NT2/D1 (cell line): ENCODE data around the gene MT1E.

Source experiments
- DNase-seq: peaks from one replicate; pipeline ENCODE4 v3.0.0-alpha.2; 2011; ENCODE audit warnings: low read depth, low spot score
- H3K27me3 ChIP-seq: 2 replicates; pipeline ENCODE4 v1.6.0; 2011; ENCODE audit warnings: mild to moderate bottlenecking; ENCODE audit not compliant: insufficient read length, insufficient read depth
- H3K36me3 ChIP-seq: 2 replicates; pipeline ENCODE4 v1.6.1; 2011; ENCODE audit warnings: mild to moderate bottlenecking, low read length, mixed read lengths; ENCODE audit not compliant: insufficient read depth, insufficient read length
- H3K4me1 ChIP-seq: 2 replicates; pipeline ENCODE4 v1.5.1; 2011; ENCODE audit not compliant: insufficient read depth, insufficient read length
- H3K4me3 ChIP-seq: 2 replicates; pipeline ENCODE4 v1.5.1; 2011; ENCODE audit warnings: low read depth; ENCODE audit not compliant: insufficient read length
- H3K9ac ChIP-seq: 2 replicates; pipeline ENCODE4 v1.6.0; 2011; ENCODE audit warnings: low read depth; ENCODE audit not compliant: insufficient read length
- H3K9me3 ChIP-seq: 2 replicates; pipeline ENCODE4 v1.5.1; 2011; ENCODE audit warnings: mild to moderate bottlenecking, low read length; ENCODE audit not compliant: insufficient read depth
- SUZ12 ChIP-seq: IDR thresholded peaks from 2 replicates; pipeline ENCODE4 v1.6.1; 2011; ENCODE audit not compliant: insufficient read length, insufficient read depth; ENCODE audit errors: extremely low read depth
- YY1 ChIP-seq: IDR thresholded peaks from 2 replicates; pipeline ENCODE4 v1.6.1; 2011; ENCODE audit not compliant: insufficient read length, insufficient read depth
- ZNF274 ChIP-seq: IDR thresholded peaks from 2 replicates; pipeline ENCODE4 v1.6.1; 2011; ENCODE audit warnings: mild to moderate bottlenecking, low read depth, low read length

MT1E gene

DNA sequence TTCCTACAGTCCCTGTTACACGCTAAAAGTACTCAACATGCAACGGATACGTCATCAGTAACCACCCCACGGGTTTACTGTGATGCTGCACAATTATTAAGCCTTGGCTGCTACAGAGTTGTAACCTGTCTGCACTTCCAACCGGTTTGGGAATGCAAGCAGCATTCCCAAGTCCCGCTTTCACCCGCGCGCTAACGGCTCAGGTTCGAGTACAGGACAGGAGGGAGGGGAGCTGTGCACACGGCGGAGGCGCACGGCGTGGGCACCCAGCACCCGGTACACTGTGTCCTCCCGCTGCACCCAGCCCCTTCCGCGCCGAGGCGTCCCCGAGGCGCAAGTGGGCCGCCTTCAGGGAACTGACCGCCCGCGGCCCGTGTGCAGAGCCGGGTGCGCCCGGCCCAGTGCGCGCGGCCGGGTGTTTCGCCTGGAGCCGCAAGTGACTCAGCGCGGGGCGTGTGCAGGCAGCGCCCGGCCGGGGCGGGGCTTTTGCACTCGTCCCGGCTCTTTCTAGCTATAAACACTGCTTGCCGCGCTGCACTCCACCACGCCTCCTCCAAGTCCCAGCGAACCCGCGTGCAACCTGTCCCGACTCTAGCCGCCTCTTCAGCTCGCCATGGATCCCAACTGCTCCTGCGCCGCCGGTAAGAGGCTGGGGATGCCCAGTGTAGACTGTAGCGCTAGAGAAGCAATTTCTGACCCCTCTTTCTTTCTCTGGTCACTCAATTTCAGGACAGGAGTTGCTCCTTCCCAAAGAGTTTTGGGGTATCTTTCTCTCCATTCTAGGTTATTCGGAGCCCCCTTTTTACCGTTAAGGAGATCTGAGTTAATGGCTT is 17.3 kb upstream of the MT1E start, which contains the start of gene MT2A:
TSS of gene MT2A (plus strand) at position 542 of the 833 bp plus-strand sequence. CDS start at position 614, 72 bp downstream.
- H3K27me3 ChIP-seq = no peaks in the 10 kb centered on the region
- H3K9me3 ChIP-seq = no peaks in the 10 kb centered on the region
- DNase-seq = peak; percentile 95
- peaks cover 17% of the 10 kb centered on the region for H3K4me1 ChIP-seq
- H3K36me3 ChIP-seq = peaks cover 6% of the 10 kb centered on the region
- H3K9ac ChIP-seq = peak within 1 kb of the TSS; percentile 83
- peak within 1 kb of the TSS; percentile 68 for H3K4me3 ChIP-seq
- TF ChIP-seq YY1 = no peak

DNA sequence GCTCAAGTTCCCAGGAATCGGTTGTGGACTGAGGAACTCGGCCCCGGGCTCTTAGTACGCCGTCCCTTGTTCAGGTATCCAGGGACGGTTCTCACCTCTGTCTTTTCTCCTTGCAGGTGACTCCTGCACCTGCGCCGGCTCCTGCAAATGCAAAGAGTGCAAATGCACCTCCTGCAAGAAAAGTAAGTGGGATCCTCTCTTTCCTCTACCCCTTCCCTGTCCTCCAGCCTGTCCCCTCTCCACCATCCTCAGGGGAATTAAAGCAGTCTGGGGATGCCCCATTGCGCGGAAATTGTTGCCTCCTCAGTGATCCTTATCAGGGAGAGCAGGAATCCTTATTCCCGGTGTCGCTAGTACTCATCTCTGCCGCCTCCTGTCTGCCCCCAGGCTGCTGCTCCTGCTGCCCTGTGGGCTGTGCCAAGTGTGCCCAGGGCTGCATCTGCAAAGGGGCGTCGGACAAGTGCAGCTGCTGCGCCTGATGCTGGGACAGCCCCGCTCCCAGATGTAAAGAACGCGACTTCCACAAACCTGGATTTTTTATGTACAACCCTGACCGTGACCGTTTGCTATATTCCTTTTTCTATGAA is 16.6 kb upstream of the MT1E start:
- peaks cover 17% of the 10 kb centered on the region for H3K4me1 ChIP-seq
- H3K9ac ChIP-seq = peak overlapping the region; percentile 81
- DNase-seq = no peak
- peak overlapping the region; percentile 68 for H3K4me3 ChIP-seq
- H3K36me3 ChIP-seq = peaks cover 6% of the 10 kb centered on the region
- H3K9me3 ChIP-seq = no peaks in the 10 kb centered on the region
- no peaks in the 10 kb centered on the region for H3K27me3 ChIP-seq
- no peak for TF ChIP-seq SUZ12
- TF ChIP-seq ZNF274 = no peak
- TF ChIP-seq YY1 = no peak

DNA sequence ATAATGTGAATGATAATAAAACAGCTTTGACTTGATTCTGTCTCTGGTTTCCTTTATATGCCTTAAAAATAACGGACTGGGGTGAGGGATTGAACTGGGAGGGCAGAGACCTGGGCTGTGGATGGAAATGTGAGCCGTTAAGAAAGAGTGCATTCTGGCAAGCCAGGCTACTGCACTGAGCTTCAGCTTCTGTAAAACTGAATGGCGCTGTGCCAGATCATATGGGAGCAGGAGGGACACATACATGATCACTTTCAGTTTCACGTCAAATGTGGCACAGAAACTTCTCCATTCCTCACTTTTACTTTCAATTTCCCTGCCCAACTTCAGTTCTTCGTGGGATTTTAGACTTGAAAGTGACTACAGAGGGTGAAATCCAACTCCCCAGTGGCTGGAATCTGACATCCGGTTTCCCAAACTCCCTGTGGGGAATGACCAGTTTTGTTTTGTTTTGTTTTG is 16.1 kb upstream of the MT1E start:
- Histone ChIP-seq H3K36me3 (peaks cover 6% of the 10 kb centered on the region), H3K9me3 (no peaks in the 10 kb centered on the region), H3K4me1 (peaks cover 17% of the 10 kb centered on the region), H3K27me3 (no peaks in the 10 kb centered on the region), H3K4me3 (peak overlapping the region; percentile 68), H3K9ac (peak overlapping the region; percentile 81)
- DNase-seq = no peak
- TF ChIP-seq SUZ12 = no peak
- TF ChIP-seq YY1 = no peak
- TF ChIP-seq ZNF274 = no peak

DNA sequence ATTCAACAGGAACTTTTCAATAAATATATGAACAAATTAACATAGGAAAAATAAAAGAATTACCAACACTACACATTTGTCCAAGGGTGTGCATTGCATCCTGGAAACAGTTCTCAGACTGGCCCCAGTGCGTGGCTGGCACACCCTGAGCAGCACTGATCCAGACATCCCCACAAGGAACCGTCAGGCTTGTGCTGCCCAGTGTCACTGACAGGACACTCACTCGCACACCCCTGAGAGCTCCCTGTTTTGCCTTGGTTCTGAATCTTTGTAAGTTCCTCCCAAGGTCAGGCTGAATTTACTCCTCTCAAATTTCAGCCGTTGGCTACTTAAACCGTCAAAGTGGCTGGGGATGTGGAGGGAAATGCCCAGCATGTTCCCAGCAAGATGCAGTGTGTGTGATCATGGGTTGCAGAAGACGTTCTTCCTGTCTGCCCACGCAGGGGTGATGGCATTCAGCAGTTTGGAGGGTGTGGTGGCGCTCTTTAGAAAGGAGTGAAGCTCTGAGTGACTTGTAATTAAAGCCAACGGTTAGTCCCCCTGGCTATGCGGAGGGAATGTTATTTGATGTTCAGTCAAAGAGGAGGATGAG is 15.5 kb upstream of the MT1E start:
- H3K9me3 ChIP-seq = no peaks in the 10 kb centered on the region
- peaks cover 17% of the 10 kb centered on the region for H3K4me1 ChIP-seq
- DNase-seq = no peak
- no peaks in the 10 kb centered on the region for H3K27me3 ChIP-seq
- peaks cover 6% of the 10 kb centered on the region for H3K36me3 ChIP-seq
- H3K9ac ChIP-seq = peak overlapping the region; percentile 27
- H3K4me3 ChIP-seq = peak overlapping the region; percentile 5
- TF ChIP-seq ZNF274 (no peak), SUZ12 (no peak), YY1 (no peak)

DNA sequence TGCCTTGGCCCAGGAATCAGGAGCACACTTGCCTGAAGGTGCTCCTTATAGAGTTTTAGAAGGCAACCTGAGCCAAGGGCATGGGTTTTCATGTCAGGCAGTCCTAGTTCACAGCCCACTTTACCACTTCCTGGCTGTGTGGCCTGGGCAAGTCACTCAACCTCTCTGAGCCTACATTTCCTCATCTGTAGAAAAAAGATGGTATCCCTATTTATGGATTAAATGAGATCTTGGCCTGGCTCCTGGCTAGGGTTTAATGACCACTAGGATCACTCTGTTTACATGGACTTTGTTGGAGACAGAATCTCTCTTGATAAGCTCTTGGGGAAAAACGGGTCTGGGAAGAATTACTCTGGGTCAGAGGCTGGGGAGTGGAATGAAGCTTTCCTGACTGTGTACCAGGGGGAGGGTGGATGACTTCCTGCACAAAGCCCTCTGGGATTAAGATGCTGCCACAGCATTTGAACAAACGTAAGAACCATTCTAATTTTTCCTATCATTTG is 14.9 kb upstream of the MT1E start:
- Histone ChIP-seq H3K4me1 (peaks cover 17% of the 10 kb centered on the region), H3K9me3 (no peaks in the 10 kb centered on the region), H3K4me3 (no peak overlapping the region), H3K27me3 (no peaks in the 10 kb centered on the region), H3K9ac (peak overlapping the region; percentile 3), H3K36me3 (peaks cover 6% of the 10 kb centered on the region)
- no peak for TF ChIP-seq YY1
- DNase-seq = no peak

DNA sequence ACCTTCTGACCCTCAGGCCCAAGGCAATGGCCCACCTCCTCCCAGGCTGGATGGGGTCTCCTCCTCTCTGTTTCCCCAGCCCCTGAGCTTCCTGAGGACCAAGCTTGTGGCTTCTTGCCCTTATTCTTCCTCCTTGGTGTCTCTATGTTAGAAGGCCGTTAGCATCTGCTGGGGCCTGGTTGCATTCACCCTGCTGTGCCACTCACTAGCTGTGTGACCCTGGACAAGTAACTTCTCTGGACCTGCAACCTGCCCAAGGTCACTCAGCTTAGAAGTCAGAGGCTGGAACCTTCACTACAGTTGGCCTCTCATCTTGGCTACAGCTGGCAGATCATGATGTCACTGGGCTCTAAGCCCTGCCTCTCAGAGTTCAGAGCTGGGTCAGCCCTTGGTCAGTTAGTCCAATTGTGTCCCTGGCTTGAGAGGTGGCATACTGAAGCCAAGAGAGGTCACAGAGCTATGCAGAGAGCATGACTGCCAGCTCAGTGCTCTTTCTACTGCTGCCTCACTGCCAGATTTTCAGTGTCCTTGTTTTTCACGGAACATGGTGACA is 14.2 kb upstream of the MT1E start:
- H3K27me3 ChIP-seq = peaks cover 4% of the 10 kb centered on the region
- H3K4me3 ChIP-seq = no peak overlapping the region
- TF ChIP-seq SUZ12 = no peak
- no peak for TF ChIP-seq YY1
- no peak for TF ChIP-seq ZNF274
- H3K9ac ChIP-seq = no peak overlapping the region
- peaks cover 17% of the 10 kb centered on the region for H3K4me1 ChIP-seq
- no peaks in the 10 kb centered on the region for H3K9me3 ChIP-seq
- no peak for DNase-seq
- H3K36me3 ChIP-seq = peaks cover 6% of the 10 kb centered on the region

DNA sequence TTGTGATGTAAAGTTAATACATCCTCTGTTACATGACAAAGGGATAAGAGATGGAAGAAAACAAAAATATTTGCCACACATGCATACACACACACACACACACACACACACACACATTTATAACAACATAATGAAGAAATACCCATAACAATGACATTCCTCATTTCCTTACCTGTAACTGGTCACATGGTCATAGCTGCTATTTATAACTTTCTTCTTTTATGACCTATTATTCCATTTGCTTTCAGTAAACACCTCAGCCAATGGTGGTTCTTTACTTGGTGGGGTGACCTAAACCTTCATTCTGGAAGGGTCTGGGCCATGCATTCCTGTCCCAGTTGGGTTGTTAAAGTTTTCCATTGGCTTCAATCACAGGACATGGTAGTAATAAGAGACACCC is 11.9 kb upstream of the MT1E start:
- H3K4me1 ChIP-seq = peaks cover 16% of the 10 kb centered on the region
- DNase-seq = no peak
- TF ChIP-seq YY1 (no peak), SUZ12 (no peak), ZNF274 (no peak)
- peaks cover 28% of the 10 kb centered on the region for H3K27me3 ChIP-seq
- H3K9me3 ChIP-seq = no peaks in the 10 kb centered on the region
- H3K4me3 ChIP-seq = no peak overlapping the region
- H3K9ac ChIP-seq = no peak overlapping the region
- peaks cover 5% of the 10 kb centered on the region for H3K36me3 ChIP-seq
